Right lobe of liver (tissue), 6 donors: ENCODE results near the gene LHPP. TPM values are rescaled to one million over a fixed set of nuclear protein-coding genes. Genes with fewer than 3 reads are reported as not detected.

ENCODE experiments used
- ATAC-seq, 4 donors: fragments of 200-7000 bp; cut with Tn5 transposase; one replicate each; pipeline ENCODE4 v1.9.1; 2020; ENCODE audit warnings: mild to moderate bottlenecking in 4 of 4, moderate library complexity in 4 of 4
- DNase-seq, 3 donors: peaks; one replicate each; pipeline ENCODE4 v3.0.0-alpha.2; 2020
- H3K27ac ChIP-seq, 3 donors: fragments of 200-600 bp; one replicate each; pipeline ENCODE4 v1.8.0; 2022
- H3K27me3 ChIP-seq, 2 donors: fragments of 200-600 bp; one replicate each; pipeline ENCODE4 v1.8.0; 2022
- H3K36me3 ChIP-seq, 4 donors: fragments of 200-600 bp; sonication (generic) in 1 of 4; one replicate each; pipeline versions ENCODE4 v1.5.1 to v1.8.0; 2017 to 2022; ENCODE audit warnings: control low read depth in 1 of 4
- H3K4me1 ChIP-seq, 4 donors: fragments of 200-600 bp; sonication (generic) in 1 of 4; one replicate each; pipeline versions ENCODE4 v1.5.1 to v1.8.0; 2017 to 2022; ENCODE audit warnings: control low read depth in 1 of 4
- H3K4me3 ChIP-seq, 3 donors: fragments of 200-600 bp; one replicate each; pipeline ENCODE4 v1.8.0; 2022
- H3K9me3 ChIP-seq, 4 donors: fragments of 200-600 bp; sonication (generic) in 1 of 4; one replicate each; pipeline versions ENCODE4 v1.5.1 to v1.8.0; 2017 to 2022; ENCODE audit warnings: control low read depth in 1 of 4
- POLR2A ChIP-seq: fragments of 450-650 bp; IDR thresholded peaks from one replicate; pipeline ENCODE4 v1.6.1; 2017; ENCODE audit warnings: antibody characterized with exemption, mild to moderate bottlenecking
- WGBS: methylation state at CpG from one replicate; pipeline ENCODE4 v1.1.6; 2018; ENCODE audit warnings: low coverage, low lambda C conversion rate; ENCODE audit not compliant: insufficient coverage; ENCODE audit errors: missing lambda C conversion rate; 5-methylcytosine and 5-hydroxymethylcytosine counted together
- intact Hi-C, 2 donors: fragments of 100-400 bp; cut with DNase I; formaldehyde crosslinking; loops; one replicate each; pipeline versions ENCODE4 v1.11.2 to v1.14.1; 2022
- total RNA-seq, 6 experiments: library from RNA; depleted of rRNA in 2 of 6; stranded (reverse); fragments of >200 nt in 2 of 6; fragmentation: NEBNext Ultra II Directional in 3 of 6; extraction: Animal tissue kit (Norgen Biotek cat#: 25700) in 3 of 6; gene quantifications; one replicate each; pipeline versions ENCODE4 v1.1.0 to v1.2.4, GENCODE V29; 2016 to 2023
- TF ChIP-seq, protein P1 (sequence below), 4 donors: fragments of 200-600 bp in 3 of 4; fragments of 450-650 bp in 1 of 4; IDR thresholded peaks; one replicate each; pipeline versions ENCODE4 v1.5.1 to v1.8.0; 2016 to 2022; ENCODE audit warnings: antibody characterized with exemption in 4 of 4, mild to moderate bottlenecking in 2 of 4
- donor health status: DM: no; HTN: yes; CAD: no.
- donor health status: DM: no; HTN: no; CAD: no.
- donor health status: DM: no; HTN: no; CAD: no.
- donor health status: DM: no; HTN: yes; CAD: no.
- donor health status: DM: no; HTN: yes; CAD: no.

Gene LHPP
- total RNA-seq, 6 experiments from 2014 or later: 19.3 to 56.3 (median 36.3) TPM

DNA sequence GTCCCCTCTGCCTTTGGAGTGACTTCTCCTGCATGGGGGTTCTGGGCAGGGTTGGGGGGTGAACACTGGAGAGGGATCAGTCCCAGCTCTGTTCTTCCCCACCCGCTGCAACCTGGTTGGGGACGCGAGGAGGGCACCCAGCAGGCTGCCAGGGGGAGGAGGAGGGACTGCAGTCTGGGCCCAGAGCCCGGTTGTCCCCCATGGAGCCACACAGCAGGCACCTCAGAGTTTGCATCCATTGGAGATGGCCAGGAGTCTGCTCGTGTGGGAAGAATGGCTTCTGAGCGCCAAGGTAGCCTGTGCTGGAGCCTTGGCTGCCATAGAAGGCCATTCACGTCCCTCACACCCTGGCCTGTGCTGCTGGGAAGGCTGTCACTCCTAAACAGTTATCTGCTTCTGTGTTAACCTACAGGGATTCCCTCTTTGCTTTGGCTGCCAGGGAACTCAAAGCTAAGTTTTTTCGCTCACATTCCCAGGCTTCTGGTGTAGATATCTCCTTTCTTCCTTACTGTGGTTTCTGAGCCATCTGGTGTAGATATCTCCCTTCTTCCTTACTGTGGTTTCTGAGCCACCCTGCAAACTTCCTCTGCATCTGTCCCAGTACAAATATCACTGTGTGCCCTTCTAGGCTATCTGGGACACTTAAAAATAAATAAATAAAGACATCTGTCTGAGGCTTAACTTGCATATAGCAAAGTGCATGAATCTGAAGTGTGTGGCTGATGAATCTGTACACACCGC is 133.7 kb downstream of the LHPP start:
- Histone ChIP-seq H3K4me1 (peaks cover 0 to 5% (median 0%) of the 10 kb centered on the region in 4 donors), H3K9me3 (no peaks in the 10 kb centered on the region), H3K27me3 (no peaks in the 10 kb centered on the region), H3K27ac (no peak overlapping the region), H3K4me3 (no peak overlapping the region), H3K36me3 (no peaks in the 10 kb centered on the region)
- 100% methylated on average over 2 of the region's 9 CpGs for WGBS
- ATAC-seq (no peak), DNase-seq (peak in 1 of 3 donors; percentile 8)
- no peak for TF ChIP-seq POLR2A
- TF ChIP-seq, protein P1, sequence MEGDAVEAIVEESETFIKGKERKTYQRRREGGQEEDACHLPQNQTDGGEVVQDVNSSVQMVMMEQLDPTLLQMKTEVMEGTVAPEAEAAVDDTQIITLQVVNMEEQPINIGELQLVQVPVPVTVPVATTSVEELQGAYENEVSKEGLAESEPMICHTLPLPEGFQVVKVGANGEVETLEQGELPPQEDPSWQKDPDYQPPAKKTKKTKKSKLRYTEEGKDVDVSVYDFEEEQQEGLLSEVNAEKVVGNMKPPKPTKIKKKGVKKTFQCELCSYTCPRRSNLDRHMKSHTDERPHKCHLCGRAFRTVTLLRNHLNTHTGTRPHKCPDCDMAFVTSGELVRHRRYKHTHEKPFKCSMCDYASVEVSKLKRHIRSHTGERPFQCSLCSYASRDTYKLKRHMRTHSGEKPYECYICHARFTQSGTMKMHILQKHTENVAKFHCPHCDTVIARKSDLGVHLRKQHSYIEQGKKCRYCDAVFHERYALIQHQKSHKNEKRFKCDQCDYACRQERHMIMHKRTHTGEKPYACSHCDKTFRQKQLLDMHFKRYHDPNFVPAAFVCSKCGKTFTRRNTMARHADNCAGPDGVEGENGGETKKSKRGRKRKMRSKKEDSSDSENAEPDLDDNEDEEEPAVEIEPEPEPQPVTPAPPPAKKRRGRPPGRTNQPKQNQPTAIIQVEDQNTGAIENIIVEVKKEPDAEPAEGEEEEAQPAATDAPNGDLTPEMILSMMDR (IDR thresholded peaks at IDR 0.05): no peak
- intact Hi-C loops: no loop called here

DNA sequence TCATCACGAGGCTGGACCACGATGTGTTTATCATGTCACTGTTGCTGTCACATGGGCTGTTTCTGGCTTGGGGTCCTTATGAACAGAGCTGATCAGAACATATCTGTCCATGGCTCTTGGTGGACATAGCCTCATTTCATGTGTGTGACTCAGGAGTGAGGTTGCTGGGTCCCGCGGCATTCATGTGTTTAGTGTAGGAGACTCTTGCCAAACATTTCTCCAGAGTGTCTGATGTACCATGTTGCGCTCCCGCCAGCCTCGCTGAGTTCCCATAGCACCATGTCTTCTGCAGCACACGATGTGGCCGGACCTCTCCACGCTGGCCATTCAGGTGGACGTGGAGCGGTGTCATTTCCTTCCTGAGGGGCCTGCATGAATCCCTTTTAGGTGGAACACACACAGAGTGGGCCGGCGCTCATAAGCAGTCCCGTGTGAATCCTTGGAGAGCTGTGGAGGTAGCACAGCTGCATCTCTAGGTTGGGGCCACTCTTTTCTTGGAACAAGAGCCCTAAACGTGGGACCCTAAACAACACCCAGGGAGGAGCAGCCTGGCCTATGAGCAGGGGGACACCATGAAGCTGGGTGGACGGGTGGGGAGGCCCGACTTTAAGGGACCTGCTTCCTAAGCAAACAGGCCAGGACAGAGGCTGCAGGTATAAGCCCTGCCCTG is 134.6 kb downstream of the LHPP start:
- TF ChIP-seq POLR2A: no peak
- TF ChIP-seq, protein P1 (IDR thresholded peaks at IDR 0.05): no peak
- Histone ChIP-seq H3K27ac (no peak overlapping the region), H3K36me3 (no peaks in the 10 kb centered on the region), H3K27me3 (no peaks in the 10 kb centered on the region), H3K4me3 (no peak overlapping the region), H3K9me3 (no peaks in the 10 kb centered on the region), H3K4me1 (peaks cover 0 to 5% (median 0%) of the 10 kb centered on the region in 4 donors)
- 93% methylated on average over 10 of the region's 18 CpGs for WGBS
- DNase-seq (peak in 2 of 3 donors; percentile 7 to 34), ATAC-seq (peak in 1 of 4 donors; percentile 3)
- intact Hi-C loops: no loop called here

DNA sequence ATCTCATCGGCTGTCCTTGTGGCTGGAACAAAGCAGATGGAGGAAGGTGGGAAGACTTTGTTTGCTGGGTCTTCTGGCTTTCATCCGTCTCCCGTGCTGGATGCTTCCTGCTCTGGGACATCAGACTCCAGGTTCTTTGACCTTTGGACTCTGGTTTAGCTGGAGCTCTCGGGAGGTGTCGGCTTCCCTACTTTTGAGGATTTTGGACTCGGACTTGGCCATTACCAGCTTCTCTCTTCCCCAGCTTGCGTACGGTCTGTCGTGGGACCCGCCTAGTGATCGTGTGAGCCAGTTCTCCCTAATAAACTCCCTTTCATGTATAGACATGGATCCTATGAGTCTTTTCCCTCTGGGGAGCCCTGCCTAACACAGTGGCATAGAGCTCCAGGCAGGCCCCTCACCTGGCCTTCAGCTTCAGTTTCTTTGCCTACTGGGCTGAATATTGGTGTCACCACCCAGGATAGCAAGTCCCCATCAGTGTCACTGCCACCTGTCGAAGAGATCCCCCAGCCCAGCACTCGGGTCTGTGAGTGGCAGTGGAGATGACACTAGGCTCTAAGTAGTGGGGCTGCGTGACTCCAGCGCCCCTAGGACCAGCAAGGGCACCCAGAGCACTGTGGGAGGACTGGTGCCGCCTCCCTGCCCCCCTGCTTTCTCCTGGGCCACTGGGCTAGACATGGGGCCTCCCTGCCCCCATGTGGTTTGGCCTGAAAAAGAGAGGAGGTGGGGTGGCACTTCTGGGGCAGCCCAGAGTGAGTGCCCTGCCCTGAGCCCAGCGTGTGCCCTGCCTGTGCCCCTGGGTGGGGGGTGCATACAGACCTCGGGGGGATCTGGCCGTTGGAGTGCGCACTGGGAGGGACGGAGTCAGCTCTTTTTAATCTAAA is 135.6 kb downstream of the LHPP start:
- Histone ChIP-seq H3K4me3 (no peak overlapping the region), H3K27me3 (no peaks in the 10 kb centered on the region), H3K4me1 (peaks cover 0 to 5% (median 0%) of the 10 kb centered on the region in 4 donors), H3K36me3 (no peaks in the 10 kb centered on the region), H3K9me3 (no peaks in the 10 kb centered on the region), H3K27ac (no peak overlapping the region)
- WGBS: 26% methylated on average over 4 of the region's 21 CpGs
- ATAC-seq (peak; percentile 14 to 70 (median 68)), DNase-seq (peak in 1 of 3 donors; percentile 39)
- intact Hi-C loops: no loop called here
- no peak for TF ChIP-seq POLR2A
- TF ChIP-seq, protein P1 (IDR thresholded peaks at IDR 0.05): no peak

GRCh38 chr10:124597846-124598165 is 136.2 kb downstream of the LHPP start:
- intact Hi-C loops: no loop called here
- Histone ChIP-seq H3K9me3 (no peaks in the 10 kb centered on the region), H3K27ac (no peak overlapping the region), H3K36me3 (no peaks in the 10 kb centered on the region), H3K27me3 (no peaks in the 10 kb centered on the region), H3K4me3 (no peak overlapping the region), H3K4me1 (peaks cover 0 to 5% (median 0%) of the 10 kb centered on the region in 4 donors)
- ATAC-seq: no peak
- peak in 1 of 3 donors; percentile 35 for DNase-seq
- TF ChIP-seq, protein P1 (IDR thresholded peaks at IDR 0.05): no peak
- TF ChIP-seq POLR2A: no peak
- WGBS: no CpG with 5 or more reads among the region's 10 CpGs
